Epithelial cell of esophagus (primary cell): Measurements from ENCODE around the gene IL10RB.

Source experiments
- DNase-seq: peaks from one replicate; pipeline ENCODE4 v3.0.0; 2010; ENCODE audit warnings: low read depth
- H3K4me3 ChIP-seq: 2 replicates; pipeline ENCODE4 v1.5.1; 2011; ENCODE audit warnings: mild to moderate bottlenecking, low read length, control low read depth
- TF ChIP-seq, protein P1 (sequence below): IDR thresholded peaks from 2 replicates; pipeline ENCODE4 v1.5.1; 2011; ENCODE audit warnings: low read depth, mild to moderate bottlenecking, low read length, control low read depth, inconsistent platforms; ENCODE audit not compliant: insufficient read depth; ENCODE audit errors: missing control alignments

IL10RB gene

DNA sequence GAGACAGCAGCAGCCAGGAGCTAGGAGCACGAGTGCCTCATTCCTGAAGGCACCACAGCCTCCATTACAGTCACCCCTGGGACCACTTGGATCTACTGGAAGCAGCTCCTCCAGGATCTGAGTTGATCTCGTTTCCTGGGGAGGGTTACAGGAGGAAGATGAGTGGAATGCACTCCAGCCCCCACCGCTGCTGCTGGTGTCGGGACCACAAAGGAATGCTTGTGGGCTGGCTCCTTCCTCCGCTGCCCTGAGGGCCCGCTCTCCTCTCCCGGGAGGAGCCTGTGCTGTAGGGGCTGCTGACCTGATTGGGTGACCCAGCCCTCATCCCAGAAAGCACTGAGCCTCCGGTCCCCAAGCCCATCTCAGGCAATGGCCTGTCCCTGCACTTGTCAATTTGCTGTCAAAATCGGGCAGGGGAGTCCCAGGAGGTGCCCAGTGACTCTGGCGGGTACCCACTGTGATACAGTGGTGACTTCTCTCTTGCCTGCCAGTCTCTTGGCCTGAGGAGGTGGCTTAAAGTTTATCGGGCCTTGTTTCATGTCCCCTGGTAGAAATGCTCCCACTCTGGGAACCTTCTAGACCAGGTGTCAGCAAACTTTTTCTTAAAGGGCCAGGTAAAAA is 23.1 kb downstream of the IL10RB start:
- H3K4me3 ChIP-seq, result no peak overlapping the region
- DNase-seq, result no peak
- TF ChIP-seq, protein P1, sequence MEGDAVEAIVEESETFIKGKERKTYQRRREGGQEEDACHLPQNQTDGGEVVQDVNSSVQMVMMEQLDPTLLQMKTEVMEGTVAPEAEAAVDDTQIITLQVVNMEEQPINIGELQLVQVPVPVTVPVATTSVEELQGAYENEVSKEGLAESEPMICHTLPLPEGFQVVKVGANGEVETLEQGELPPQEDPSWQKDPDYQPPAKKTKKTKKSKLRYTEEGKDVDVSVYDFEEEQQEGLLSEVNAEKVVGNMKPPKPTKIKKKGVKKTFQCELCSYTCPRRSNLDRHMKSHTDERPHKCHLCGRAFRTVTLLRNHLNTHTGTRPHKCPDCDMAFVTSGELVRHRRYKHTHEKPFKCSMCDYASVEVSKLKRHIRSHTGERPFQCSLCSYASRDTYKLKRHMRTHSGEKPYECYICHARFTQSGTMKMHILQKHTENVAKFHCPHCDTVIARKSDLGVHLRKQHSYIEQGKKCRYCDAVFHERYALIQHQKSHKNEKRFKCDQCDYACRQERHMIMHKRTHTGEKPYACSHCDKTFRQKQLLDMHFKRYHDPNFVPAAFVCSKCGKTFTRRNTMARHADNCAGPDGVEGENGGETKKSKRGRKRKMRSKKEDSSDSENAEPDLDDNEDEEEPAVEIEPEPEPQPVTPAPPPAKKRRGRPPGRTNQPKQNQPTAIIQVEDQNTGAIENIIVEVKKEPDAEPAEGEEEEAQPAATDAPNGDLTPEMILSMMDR, result no peak

DNA sequence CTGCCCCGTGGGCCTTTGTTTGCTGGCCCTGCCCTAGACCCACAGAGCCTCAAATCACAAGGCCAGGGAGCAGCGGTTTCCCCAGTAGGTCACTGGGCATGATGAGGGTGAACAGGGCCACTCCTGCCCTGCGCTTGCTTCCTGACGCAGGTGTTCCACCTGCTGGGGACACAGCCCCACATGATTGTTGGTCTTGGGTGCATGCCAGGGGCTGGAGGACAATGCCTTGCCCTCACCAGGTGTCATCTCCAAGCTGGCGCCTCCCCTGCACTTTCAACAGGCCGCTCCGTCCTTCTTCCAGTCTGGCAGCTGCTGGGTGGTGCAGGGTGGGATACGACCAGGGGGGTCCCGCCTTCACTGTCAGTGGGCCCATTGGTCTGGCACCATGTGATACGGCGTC is 24.3 kb downstream of the IL10RB start:
- TF ChIP-seq, protein P1, result no peak
- H3K4me3 ChIP-seq, result no peak overlapping the region
- DNase-seq, result no peak

DNA sequence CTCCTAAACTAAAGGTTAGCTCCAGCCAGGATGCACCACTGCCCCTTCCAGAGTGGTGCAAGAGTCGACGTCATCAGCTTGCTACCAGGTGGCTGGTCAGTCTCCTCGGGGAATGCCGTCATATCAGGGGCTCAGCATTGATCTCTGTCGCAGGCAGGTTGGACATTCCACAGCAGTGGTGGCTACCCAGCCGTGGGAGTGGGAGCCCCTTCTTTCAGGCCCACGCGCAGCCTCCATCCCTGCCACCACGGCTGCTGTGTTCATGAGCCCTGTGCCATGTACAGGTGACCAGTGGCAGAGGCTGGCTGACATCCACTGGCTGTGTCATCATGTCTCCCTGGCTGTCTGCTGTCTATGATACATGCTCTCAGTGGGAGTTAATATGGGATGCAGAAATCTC is 25.5 kb downstream of the IL10RB start:
- TF ChIP-seq, protein P1, result no peak
- H3K4me3 ChIP-seq, result no peak overlapping the region
- DNase-seq, result no peak

DNA sequence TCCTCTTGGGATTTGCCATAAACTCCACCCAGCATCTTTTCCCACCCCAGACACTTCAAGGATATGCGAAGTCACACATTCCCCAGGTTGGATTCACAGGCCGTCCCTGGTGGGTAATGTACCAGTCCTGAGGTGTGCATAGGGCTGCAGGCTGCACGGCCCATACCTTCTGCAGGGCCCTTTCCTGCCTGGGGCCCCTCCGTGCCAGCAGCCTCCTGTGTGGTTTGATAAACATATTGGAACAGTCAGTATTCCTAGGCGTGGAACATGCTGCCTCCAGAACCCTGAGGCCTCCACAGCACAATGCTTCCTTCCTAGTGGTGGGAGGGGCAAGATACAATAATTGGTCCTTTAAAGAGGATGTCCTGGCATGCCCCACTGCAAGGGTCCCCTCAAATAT is 26.6 kb downstream of the IL10RB start:
- TF ChIP-seq, protein P1, result no peak
- no peak for DNase-seq
- no peak overlapping the region for H3K4me3 ChIP-seq

DNA sequence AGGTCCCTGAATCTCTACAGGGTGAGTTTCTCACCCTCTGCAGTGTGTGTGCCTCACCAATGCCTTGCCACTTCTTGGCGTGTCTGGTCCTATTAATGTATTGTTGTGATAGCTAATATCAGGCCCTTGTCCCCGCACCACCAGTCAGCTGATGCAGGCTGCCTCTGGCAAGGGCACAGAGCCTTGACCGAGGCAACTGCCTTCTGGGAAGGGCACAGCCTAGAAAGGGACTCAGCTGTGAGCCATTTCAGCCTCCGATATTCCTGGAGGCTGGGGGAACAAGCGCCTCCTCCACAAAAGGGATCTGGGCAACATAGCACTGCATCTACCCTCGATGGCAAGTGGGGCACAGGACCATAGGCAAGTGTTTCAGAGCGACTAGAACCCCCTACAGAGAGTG is 27.0 kb downstream of the IL10RB start:
- H3K4me3 ChIP-seq, result no peak overlapping the region
- no peak for DNase-seq
- TF ChIP-seq, protein P1, result no peak

DNA sequence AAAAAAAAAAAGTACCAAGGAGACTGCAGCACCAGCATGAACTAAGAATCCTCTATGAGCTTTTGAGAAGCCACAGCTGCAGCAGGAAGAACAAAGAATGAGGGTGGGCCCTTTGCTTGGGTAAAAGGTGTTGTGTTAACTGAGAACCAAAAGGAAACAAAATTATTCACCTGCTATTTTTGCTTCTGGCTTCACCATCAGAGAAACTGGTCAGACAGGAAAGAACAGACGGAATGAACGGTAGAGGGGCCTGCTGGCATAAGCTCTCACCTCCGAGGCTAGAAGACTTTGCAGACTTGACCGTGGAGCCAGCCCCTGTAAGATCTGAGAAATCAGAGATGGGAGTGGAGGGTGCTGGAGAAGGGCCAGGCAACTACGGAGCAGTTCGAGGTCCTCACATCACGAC is 27.6 kb downstream of the IL10RB start:
- TF ChIP-seq, protein P1, result no peak
- H3K4me3 ChIP-seq, result no peak overlapping the region
- DNase-seq, result peak; percentile 47

DNA sequence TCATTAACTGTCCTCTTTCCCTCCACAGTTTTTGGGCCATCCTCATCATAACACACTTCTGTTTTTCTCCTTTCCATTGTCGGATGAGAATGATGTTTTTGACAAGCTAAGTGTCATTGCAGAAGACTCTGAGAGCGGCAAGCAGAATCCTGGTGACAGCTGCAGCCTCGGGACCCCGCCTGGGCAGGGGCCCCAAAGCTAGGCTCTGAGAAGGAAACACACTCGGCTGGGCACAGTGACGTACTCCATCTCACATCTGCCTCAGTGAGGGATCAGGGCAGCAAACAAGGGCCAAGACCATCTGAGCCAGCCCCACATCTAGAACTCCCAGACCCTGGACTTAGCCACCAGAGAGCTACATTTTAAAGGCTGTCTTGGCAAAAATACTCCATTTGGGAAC is 30.0 kb downstream of the IL10RB start:
- TF ChIP-seq, protein P1, result no peak
- no peak for DNase-seq
- no peak overlapping the region for H3K4me3 ChIP-seq
